Choroid plexus epithelial cell (primary cell): ENCODE data around the gene PIAS1.
A peak's percentile ranks its signal among the peaks of the same experiment; 100 is the strongest.

Experiments used
- DNase-seq: peaks from one replicate; pipeline ENCODE4 v3.0.0-alpha.2; 2010; ENCODE audit warnings: low read depth
- H3K4me3 ChIP-seq: 2 replicates; pipeline ENCODE4 v1.5.1; 2011; ENCODE audit warnings: low read depth, mild to moderate bottlenecking, control low read depth, low read length, moderate library complexity
- TF ChIP-seq, protein P1 (sequence below): conservative IDR thresholded peaks from 2 replicates; pipeline ENCODE4 v1.5.1; 2011; ENCODE audit warnings: low read depth, mild to moderate bottlenecking, control low read depth, inconsistent platforms, low read length, moderate library complexity

PIAS1 gene

GRCh38 chr15:68080334-68080733 is 26.2 kb downstream of the PIAS1 start:
- TF ChIP-seq, protein P1, sequence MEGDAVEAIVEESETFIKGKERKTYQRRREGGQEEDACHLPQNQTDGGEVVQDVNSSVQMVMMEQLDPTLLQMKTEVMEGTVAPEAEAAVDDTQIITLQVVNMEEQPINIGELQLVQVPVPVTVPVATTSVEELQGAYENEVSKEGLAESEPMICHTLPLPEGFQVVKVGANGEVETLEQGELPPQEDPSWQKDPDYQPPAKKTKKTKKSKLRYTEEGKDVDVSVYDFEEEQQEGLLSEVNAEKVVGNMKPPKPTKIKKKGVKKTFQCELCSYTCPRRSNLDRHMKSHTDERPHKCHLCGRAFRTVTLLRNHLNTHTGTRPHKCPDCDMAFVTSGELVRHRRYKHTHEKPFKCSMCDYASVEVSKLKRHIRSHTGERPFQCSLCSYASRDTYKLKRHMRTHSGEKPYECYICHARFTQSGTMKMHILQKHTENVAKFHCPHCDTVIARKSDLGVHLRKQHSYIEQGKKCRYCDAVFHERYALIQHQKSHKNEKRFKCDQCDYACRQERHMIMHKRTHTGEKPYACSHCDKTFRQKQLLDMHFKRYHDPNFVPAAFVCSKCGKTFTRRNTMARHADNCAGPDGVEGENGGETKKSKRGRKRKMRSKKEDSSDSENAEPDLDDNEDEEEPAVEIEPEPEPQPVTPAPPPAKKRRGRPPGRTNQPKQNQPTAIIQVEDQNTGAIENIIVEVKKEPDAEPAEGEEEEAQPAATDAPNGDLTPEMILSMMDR = no peak
- no peak for DNase-seq
- no peak overlapping the region for H3K4me3 ChIP-seq

DNA sequence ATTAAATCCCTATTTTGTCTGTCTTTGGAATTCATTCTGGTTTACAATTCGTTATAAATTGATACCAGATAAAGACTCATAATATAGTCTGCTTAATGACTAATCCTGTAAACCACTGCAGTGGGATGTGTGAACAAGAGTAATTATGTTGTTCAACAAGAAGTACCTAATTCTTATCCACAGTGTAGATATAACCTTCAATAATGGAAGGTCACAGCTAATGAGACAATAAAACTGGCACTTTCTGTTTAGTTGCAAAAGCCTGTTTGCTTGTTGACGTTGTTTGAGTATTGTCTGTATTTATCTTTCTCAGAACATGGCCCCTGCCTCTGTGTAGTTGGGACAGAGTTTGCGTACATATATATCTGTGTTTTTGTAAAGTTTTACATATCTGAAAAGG is 26.7 kb downstream of the PIAS1 start:
- TF ChIP-seq, protein P1 = no peak
- DNase-seq = no peak
- no peak overlapping the region for H3K4me3 ChIP-seq

DNA sequence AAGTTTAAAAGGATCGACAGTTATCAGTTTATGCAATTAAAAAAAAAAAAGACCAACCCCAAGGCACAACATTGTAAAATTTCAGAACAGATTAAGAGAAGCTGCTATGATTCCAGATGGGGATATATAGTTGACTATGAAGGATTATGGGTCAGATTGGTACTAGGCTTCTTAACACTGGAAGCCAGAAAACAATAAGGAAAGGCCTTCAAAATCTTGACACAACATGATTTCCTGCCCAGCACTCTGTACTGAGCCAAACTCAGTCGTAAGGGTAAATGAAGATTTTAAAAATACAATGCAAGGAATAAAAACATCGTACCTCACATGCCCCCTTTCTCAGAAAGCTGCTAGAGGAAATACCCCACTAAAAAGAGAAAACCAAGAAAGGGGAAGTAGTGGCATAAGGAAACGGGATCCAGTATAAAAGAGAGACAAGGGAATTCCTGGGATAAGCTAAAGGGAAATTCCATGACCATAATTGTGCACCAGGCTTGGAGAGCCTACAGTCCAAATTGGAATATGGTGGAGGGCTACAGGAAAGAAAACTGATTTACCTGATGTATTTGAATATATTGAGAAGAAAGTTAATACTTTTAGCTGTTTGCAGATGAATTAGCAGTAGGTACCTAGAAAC is 27.9 kb downstream of the PIAS1 start:
- H3K4me3 ChIP-seq = no peak overlapping the region
- no peak for DNase-seq
- TF ChIP-seq, protein P1 = no peak

DNA sequence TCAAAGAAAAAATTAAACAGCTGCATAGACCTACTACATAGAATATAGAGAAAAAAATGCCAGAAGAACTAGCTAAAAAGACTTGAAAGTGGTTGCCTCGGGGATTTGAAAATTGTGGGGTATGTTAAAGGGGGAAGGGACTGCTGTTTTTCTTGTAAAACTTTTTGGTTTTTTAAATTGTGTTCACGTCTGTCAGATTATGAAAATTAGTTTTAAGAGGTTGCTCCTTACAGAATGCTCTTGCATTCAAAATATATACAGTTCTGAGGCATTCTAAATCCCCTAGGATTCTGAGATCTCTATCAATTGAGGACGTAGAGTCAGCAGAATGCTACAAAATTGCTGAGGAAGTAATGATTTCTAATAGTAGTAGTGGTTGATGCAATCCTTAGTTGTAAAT is 28.6 kb downstream of the PIAS1 start:
- DNase-seq = no peak
- H3K4me3 ChIP-seq = no peak overlapping the region
- TF ChIP-seq, protein P1 = no peak

DNA sequence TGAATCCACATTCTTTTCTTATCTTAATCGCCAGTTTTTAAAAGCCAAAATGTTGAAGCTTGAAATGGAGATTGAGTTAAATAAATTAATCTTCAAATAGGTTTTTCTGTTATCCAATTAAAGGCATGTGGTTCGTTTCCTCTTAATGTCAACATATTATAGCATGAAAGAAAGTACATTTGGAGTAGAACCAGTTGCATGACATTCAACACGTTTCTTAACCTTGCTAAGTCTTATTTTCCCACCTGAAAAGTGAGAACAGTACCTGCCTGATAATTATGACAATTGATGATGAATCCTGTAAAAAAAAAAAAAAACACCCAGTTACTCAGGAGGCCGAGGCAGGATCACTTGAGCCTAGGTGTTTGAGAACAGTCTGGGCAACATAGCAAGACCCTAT is 29.3 kb downstream of the PIAS1 start:
- no peak overlapping the region for H3K4me3 ChIP-seq
- DNase-seq = no peak
- TF ChIP-seq, protein P1 = no peak

- peak; percentile 20 for DNase-seq
- no peak overlapping the region for H3K4me3 ChIP-seq
- TF ChIP-seq, protein P1 = no peak
Measured at GRCh38 chr15:68085052-68085451, 30.9 kb downstream of the PIAS1 start.

- no peak overlapping the region for H3K4me3 ChIP-seq
- no peak for DNase-seq
- TF ChIP-seq, protein P1 = no peak
Measured at GRCh38 chr15:68091743-68092142, 37.6 kb downstream of the PIAS1 start.
